Measurements from ENCODE around the gene MZF1.

GRCh38 chr19:58563823-58564222 lies 9.3 kb downstream of the MZF1 start:
- TF ChIP-seq CTCF (IDR thresholded peaks at IDR 0.05; ENCODE audit: extremely low read depth in 1 of 2, insufficient read depth in 1 of 2, low read depth in 1 of 2, low read length in 2 of 2) (no peak), EZH2 (IDR thresholded peaks at IDR 0.05; ENCODE audit: borderline replicate concordance, low read depth, low read length, severe bottlenecking) (no peak), POLR2AphosphoS5 (IDR thresholded peaks at IDR 0.05; ENCODE audit: insufficient read depth, low read depth, low read length) (no peak), POLR2A (IDR thresholded peaks at IDR 0.05; ENCODE audit: low read depth, low read length) (no peak)
